Keratinocyte (primary cell): ENCODE results near the gene OPN1SW.

ENCODE experiments used
- EZH2 ChIP-seq: IDR thresholded peaks from one replicate; pipeline ENCODE4 v1.6.1; 2012; ENCODE audit warnings: inconsistent platforms, mild to moderate bottlenecking, low read length, moderate library complexity
- TF ChIP-seq, protein P1 (sequence below), 3 experiments: IDR thresholded peaks in 1 of 3; conservative IDR thresholded peaks in 1 of 3; optimal IDR thresholded peaks in 1 of 3; 2 replicates in 2 of 3; 3 replicates in 1 of 3; pipeline versions ENCODE3 to v1.5.1; 2011; ENCODE audit warnings: low read length in 3 of 3, mild to moderate bottlenecking in 3 of 3, moderate library complexity in 2 of 3, control low read depth in 1 of 3, inconsistent platforms in 1 of 3; ENCODE audit not compliant: insufficient read depth in 2 of 3; ENCODE audit errors: extremely low read depth in 1 of 3

GRCh38 chr7:128814499-128814898 lies 38.9 kb upstream of the OPN1SW start:
- TF ChIP-seq, protein P1, sequence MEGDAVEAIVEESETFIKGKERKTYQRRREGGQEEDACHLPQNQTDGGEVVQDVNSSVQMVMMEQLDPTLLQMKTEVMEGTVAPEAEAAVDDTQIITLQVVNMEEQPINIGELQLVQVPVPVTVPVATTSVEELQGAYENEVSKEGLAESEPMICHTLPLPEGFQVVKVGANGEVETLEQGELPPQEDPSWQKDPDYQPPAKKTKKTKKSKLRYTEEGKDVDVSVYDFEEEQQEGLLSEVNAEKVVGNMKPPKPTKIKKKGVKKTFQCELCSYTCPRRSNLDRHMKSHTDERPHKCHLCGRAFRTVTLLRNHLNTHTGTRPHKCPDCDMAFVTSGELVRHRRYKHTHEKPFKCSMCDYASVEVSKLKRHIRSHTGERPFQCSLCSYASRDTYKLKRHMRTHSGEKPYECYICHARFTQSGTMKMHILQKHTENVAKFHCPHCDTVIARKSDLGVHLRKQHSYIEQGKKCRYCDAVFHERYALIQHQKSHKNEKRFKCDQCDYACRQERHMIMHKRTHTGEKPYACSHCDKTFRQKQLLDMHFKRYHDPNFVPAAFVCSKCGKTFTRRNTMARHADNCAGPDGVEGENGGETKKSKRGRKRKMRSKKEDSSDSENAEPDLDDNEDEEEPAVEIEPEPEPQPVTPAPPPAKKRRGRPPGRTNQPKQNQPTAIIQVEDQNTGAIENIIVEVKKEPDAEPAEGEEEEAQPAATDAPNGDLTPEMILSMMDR (optimal IDR thresholded peaks at IDR 0.05 in 1 of 3, IDR thresholded peaks at IDR 0.05 in 1 of 3, conservative IDR thresholded peaks at IDR 0.05 in 1 of 3; ENCODE audit: extremely low read depth in 1 of 3, insufficient read depth in 2 of 3, low read length in 3 of 3), result no peak
- no peak for TF ChIP-seq EZH2
